GM12873 (cell line): ENCODE data around the gene DEPDC1.

Source experiments
- CTCF ChIP-seq: IDR thresholded peaks from 2 replicates; pipeline ENCODE4 v1.5.1; 2012; ENCODE audit warnings: low read depth, mild to moderate bottlenecking, moderate library complexity, low read length, control low read depth; ENCODE audit not compliant: insufficient read depth; ENCODE audit errors: missing control alignments

The DEPDC1 gene

DNA sequence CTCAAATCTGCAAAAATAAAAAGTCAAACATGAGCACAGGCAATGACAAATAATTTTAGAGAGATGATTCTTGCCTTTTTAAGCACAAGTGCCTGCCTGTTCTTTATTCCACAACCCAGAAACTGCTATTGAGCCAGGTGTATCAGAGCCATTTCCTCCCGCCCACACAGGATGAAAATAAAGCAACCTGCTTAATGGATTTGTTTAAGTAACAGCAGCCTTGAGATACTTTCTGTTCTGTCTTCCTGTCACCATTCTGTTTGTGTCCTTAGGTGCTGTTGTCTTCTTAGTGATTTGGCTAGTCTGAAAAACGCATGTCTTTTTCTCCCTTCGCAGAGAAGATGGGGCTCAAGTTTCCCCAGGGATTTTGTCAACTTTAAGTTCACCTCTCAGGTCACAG lies 58.6 kb downstream of the DEPDC1 start:
- no peak for TF ChIP-seq CTCF

GRCh38 chr1:68433395-68433794 lies 63.5 kb downstream of the DEPDC1 start:
- TF ChIP-seq CTCF: no peak

DNA sequence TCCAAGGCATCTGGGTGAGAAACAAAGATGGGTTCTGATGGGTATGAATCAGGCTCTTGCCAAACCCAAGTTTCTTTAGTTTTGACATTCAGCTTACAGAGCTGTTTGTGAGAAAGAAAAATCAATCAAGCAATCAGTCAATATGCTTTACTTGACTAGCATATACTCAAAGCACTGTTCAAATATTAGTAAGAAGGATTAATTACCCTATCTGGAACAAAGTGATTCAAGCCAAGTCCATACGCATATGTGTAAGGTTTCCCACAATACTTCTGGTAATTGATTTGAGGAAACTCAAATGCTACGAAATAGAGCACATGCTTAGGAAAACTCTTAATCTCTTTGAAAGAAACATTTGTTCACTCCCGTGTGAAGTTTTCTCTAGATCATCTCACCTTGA lies 65.8 kb downstream of the DEPDC1 start:
- TF ChIP-seq CTCF: no peak

DNA sequence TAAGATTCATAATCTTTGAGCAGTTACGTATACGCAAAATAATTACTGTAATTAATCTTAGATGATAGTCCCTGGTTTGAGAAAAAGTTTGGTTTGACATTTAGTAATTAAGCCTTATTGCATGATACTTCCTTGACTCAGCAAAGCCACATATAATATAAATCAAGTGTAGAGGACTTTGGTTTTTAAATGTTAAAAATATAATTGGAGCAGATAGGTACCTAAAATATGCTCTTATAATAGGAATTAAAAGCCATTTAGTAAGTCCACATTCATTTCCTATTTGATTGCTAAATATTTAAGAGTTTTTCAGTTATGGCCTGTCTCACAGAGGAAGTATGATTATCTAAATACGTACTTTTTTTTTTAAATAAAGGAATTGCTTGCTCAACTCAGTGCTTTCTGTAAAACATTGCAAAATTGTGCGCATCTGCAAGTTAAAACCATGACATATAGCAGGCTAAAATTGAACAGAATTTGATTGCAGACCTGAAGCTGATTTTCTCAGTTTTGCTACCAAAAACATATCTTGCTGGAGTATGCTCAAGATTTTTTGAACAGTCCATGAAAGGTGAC lies 67.6 kb downstream of the DEPDC1 start:
- TF ChIP-seq CTCF: no peak

- TF ChIP-seq CTCF: no peak
These were observed 70.3 kb downstream of the DEPDC1 start for GRCh38 chr1:68426594-68426993.
